GM19452 (cell line): ENCODE measurements around the gene GPATCH4.

Source experiments
- ATAC-seq: cut with Tn5 transposase; IDR thresholded peaks from one replicate; pipeline ENCODE4 v1.9.1; 2021; ENCODE audit not compliant: unreplicated experiment

GPATCH4 gene

GRCh38 chr1:156551066-156551643, 50.1 kb downstream of the GPATCH4 start:
- no peak for ATAC-seq

DNA sequence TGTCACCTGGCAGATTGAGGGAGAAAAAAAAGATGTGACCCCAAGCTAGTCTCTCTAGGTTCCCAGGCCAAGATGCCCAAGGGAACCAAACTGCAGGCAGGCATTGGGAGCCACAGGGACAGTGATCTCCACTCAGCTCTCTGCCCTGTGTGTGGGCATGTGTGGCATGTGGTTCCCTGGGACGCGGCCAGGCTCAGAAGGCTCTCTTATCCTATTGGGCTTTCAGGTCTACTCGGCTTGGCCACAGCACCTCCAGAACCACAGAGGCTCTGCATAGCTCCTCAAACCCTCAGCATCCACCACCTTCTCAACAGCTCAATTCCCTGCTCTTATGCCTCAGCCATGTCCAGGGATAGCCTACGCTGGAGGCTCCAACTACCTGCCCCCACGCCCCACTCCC, 50.9 kb downstream of the GPATCH4 start:
- no peak for ATAC-seq

DNA sequence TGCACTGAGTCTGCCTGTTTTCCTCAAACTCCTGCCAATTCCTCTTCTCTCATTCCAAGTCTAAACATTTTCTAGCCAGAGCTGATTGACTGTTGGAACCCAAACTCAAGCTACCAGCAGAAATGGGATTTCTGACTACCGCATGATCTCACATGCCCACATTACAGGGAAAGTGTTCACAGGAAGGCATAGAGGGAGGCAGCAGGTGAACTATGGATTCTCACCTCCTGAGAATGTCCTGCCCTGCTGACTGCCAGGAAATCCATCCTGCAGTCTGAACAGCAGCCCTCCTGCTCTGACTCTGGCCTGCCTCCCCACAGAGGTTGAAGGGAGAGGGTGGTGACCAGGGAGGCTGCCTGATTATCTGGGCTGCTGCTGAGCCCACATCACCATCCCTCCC, 51.4 kb downstream of the GPATCH4 start:
- ATAC-seq: no peak

- no peak for ATAC-seq
Observed at GRCh38 chr1:156549390-156549789, 51.9 kb downstream of the GPATCH4 start.

DNA sequence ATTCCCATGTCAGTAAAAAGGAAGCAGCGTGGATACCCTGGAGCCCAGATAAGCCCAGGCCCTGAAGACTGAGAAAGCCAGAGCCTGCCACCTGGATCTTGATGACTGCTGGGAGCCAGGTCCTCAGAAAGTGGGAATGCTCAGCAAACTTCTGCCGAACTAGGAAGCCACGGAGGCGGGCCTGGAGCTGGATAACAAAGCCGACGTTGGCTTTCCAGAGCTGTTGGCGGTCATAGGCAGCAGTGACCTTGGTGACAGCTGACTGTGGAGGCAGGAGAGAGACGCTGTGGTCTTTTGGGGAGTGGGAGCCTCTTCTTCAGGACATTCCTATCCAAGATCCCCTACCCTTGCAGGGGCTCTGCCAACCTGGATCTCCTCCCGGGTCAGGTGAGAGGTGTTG, 53.3 kb downstream of the GPATCH4 start:
- ATAC-seq: no peak

GRCh38 chr1:156547434-156547833, 53.8 kb downstream of the GPATCH4 start:
- ATAC-seq: no peak

- ATAC-seq: no peak
Observed at GRCh38 chr1:156546267-156546666, 55.0 kb downstream of the GPATCH4 start.

GRCh38 chr1:156544592-156545102, 56.6 kb downstream of the GPATCH4 start:
- ATAC-seq: no peak
